Smooth muscle cell (in vitro differentiated cells): Measurements from ENCODE around the gene TM4SF20. TPM values are rescaled to one million over a fixed set of nuclear protein-coding genes. Genes with fewer than 3 reads are reported as not detected.

Experiments used
- DNase-seq: peaks from one replicate; lab custom pipeline; 2025; ENCODE audit not compliant: unreplicated experiment; lab: John Stamatoyannopoulos, UW
- H2AFZ ChIP-seq: fragments of 200-600 bp; sonication (generic); 2 replicates; pipeline ENCODE4 v1.6.0; 2016; ENCODE audit warnings: antibody characterized with exemption, low read depth, mild to moderate bottlenecking
- H3F3A ChIP-seq: fragments of 200-600 bp; sonication (generic); 2 replicates; pipeline ENCODE4 v1.6.0; 2017; ENCODE audit warnings: antibody characterized with exemption, low read depth
- H3K27ac ChIP-seq: fragments of 200-600 bp; sonication (generic); 2 replicates; pipeline ENCODE4 v1.5.1; 2016; ENCODE audit warnings: low read depth, mild to moderate bottlenecking
- H3K27me3 ChIP-seq: fragments of 200-600 bp; sonication (generic); 2 replicates; pipeline ENCODE4 v1.6.1; 2016; ENCODE audit warnings: low read depth, mild to moderate bottlenecking
- H3K36me3 ChIP-seq: fragments of 200-600 bp; sonication (generic); 2 replicates; pipeline ENCODE4 v1.5.1; 2016; ENCODE audit warnings: low read depth
- H3K4me1 ChIP-seq: fragments of 200-600 bp; sonication (generic); 2 replicates; pipeline ENCODE4 v1.5.1; 2016; ENCODE audit warnings: low read depth
- H3K4me2 ChIP-seq: fragments of 200-600 bp; sonication (generic); 2 replicates; pipeline ENCODE4 v1.6.0; 2016; ENCODE audit warnings: mild to moderate bottlenecking
- H3K4me3 ChIP-seq: fragments of 200-600 bp; sonication (generic); 2 replicates; pipeline ENCODE4 v1.5.1; 2016; ENCODE audit warnings: mild to moderate bottlenecking
- H3K79me2 ChIP-seq: fragments of 200-600 bp; sonication (generic); 2 replicates; pipeline ENCODE4 v1.6.0; 2016; ENCODE audit warnings: low read depth, mild to moderate bottlenecking
- H3K9ac ChIP-seq: fragments of 200-600 bp; sonication (generic); 2 replicates; pipeline ENCODE4 v1.6.0; 2016; ENCODE audit warnings: low read depth
- H3K9me3 ChIP-seq: fragments of 200-600 bp; sonication (generic); replicated peaks from 2 replicates; pipeline ENCODE4 v1.5.1; 2016; ENCODE audit warnings: low read depth
- H4K20me1 ChIP-seq: fragments of 200-600 bp; sonication (generic); 2 replicates; pipeline ENCODE4 v1.6.0; 2016; ENCODE audit warnings: low read depth
- CTCF ChIP-seq: fragments of 200-600 bp; sonication (generic); IDR thresholded peaks from 2 replicates; pipeline ENCODE4 v1.5.1; 2017; ENCODE audit warnings: borderline replicate concordance, mild to moderate bottlenecking, antibody characterized with exemption; ENCODE audit not compliant: insufficient read depth, poor library complexity, severe bottlenecking
- WGBS: methylation state at CpG from one replicate; pipeline ENCODE4 v1.1.7; 2016; ENCODE audit warnings: low lambda C conversion rate; 5-methylcytosine and 5-hydroxymethylcytosine counted together
- polyA plus RNA-seq: library from polyadenylated mRNA; unstranded; fragments of >200 nt; fragmentation: Nextera tagmentation; extraction: Ambion mirVana; gene quantifications from 2 replicates; pipeline ENCODE4 v1.2.1, GENCODE V29; 2016
- total RNA-seq: library from RNA; depleted of rRNA; stranded (reverse); fragments of >200 nt; gene quantifications from 2 replicates; pipeline ENCODE4 v1.2.3, GENCODE V29; 2014

TM4SF20 gene
- total and polyA plus RNA-seq, 2 experiments from 2014 or later = not detected

GRCh38 chr2:227337442-227337841 lies 41.7 kb downstream of the TM4SF20 start:
- H3K4me3 ChIP-seq = no peak overlapping the region
- no peak overlapping the region for H3K27ac ChIP-seq
- no peak overlapping the region for H2AFZ ChIP-seq
- H3K4me2 ChIP-seq = no peak overlapping the region
- peaks cover 9% of the 10 kb centered on the region for H4K20me1 ChIP-seq
- no peaks in the 10 kb centered on the region for H3K9me3 ChIP-seq
- H3K79me2 ChIP-seq = peaks cover 1% of the 10 kb centered on the region
- no peaks in the 10 kb centered on the region for H3K4me1 ChIP-seq
- no peaks in the 10 kb centered on the region for H3F3A ChIP-seq
- TF ChIP-seq CTCF = no peak
- H3K36me3 ChIP-seq = peaks cover 16% of the 10 kb centered on the region
- no peak for DNase-seq
- no peaks in the 10 kb centered on the region for H3K27me3 ChIP-seq
- 99% methylated on average over 2 of the region's 2 CpGs for WGBS
- H3K9ac ChIP-seq = no peak overlapping the region

GRCh38 chr2:227335713-227336112 lies 43.4 kb downstream of the TM4SF20 start:
- no peak overlapping the region for H3K4me3 ChIP-seq
- 100% methylated on average over 1 of the region's 1 CpG for WGBS
- H3K27me3 ChIP-seq = no peaks in the 10 kb centered on the region
- no peak for DNase-seq
- H3F3A ChIP-seq = no peaks in the 10 kb centered on the region
- H3K9ac ChIP-seq = no peak overlapping the region
- H3K9me3 ChIP-seq = no peaks in the 10 kb centered on the region
- H3K79me2 ChIP-seq = peaks cover 12% of the 10 kb centered on the region
- H4K20me1 ChIP-seq = peaks cover 9% of the 10 kb centered on the region
- no peaks in the 10 kb centered on the region for H3K4me1 ChIP-seq
- no peak overlapping the region for H2AFZ ChIP-seq
- TF ChIP-seq CTCF = no peak
- peaks cover 25% of the 10 kb centered on the region for H3K36me3 ChIP-seq
- no peak overlapping the region for H3K4me2 ChIP-seq
- H3K27ac ChIP-seq = no peak overlapping the region

GRCh38 chr2:227326783-227327182 lies 52.3 kb downstream of the TM4SF20 start:
- no peak for TF ChIP-seq CTCF
- H3K4me3 ChIP-seq = peak overlapping the region; percentile 72
- no peak for DNase-seq
- no peaks in the 10 kb centered on the region for H3K27me3 ChIP-seq
- H4K20me1 ChIP-seq = peaks cover 12% of the 10 kb centered on the region
- H3K36me3 ChIP-seq = peaks cover 15% of the 10 kb centered on the region
- H2AFZ ChIP-seq = no peak overlapping the region
- no peak overlapping the region for H3K9ac ChIP-seq
- WGBS = 91% methylated on average over 6 of the region's 6 CpGs
- H3K79me2 ChIP-seq = peaks cover 52% of the 10 kb centered on the region
- no peaks in the 10 kb centered on the region for H3K9me3 ChIP-seq
- H3K27ac ChIP-seq = no peak overlapping the region
- peak overlapping the region; percentile 82 for H3K4me2 ChIP-seq
- H3K4me1 ChIP-seq = peaks cover 7% of the 10 kb centered on the region
- no peaks in the 10 kb centered on the region for H3F3A ChIP-seq

- peak; percentile 26 for DNase-seq
- H3K4me3 ChIP-seq = peak overlapping the region; percentile 72
- H4K20me1 ChIP-seq = peaks cover 12% of the 10 kb centered on the region
- peak overlapping the region; percentile 82 for H3K4me2 ChIP-seq
- peaks cover 45% of the 10 kb centered on the region for H3K79me2 ChIP-seq
- H3F3A ChIP-seq = no peaks in the 10 kb centered on the region
- H3K9me3 ChIP-seq = no peaks in the 10 kb centered on the region
- peak overlapping the region; percentile 85 for H3K9ac ChIP-seq
- H2AFZ ChIP-seq = peak overlapping the region; percentile 96
- peaks cover 7% of the 10 kb centered on the region for H3K4me1 ChIP-seq
- no peak for TF ChIP-seq CTCF
- WGBS = under 1% methylated on average over 13 of the region's 13 CpGs
- H3K36me3 ChIP-seq = peaks cover 9% of the 10 kb centered on the region
- H3K27ac ChIP-seq = peak overlapping the region; percentile 69
- H3K27me3 ChIP-seq = no peaks in the 10 kb centered on the region
Observed at GRCh38 chr2:227325839-227326195, 53.3 kb downstream of the TM4SF20 start.
